PC-3 (cell line): ENCODE measurements around the gene PLLP. TPM values are rescaled to one million over a fixed set of nuclear protein-coding genes. Genes with fewer than 3 reads are reported as not detected.

Experiments
- ATAC-seq: fragments of 200-7000 bp; cut with Tn5 transposase; 2 replicates; pipeline ENCODE4 v1.9.1; 2020; ENCODE audit warnings: mild to moderate bottlenecking, moderate library complexity
- BruUV-seq: library from RNA; stranded (reverse); fragments of 400-500 nt; replicated peaks from 2 replicates; lab custom pipeline; 2021; lab: Mats Ljungman, UMichigan
- CTCF ChIA-PET: fragments of 300-600 bp; sonication (Branson Sonifier 250); formaldehyde crosslinking; loops from one replicate; lab custom pipeline; 2022; ENCODE audit warnings: antibody characterized with exemption; lab: Charles Lee
- POLR2A ChIA-PET: fragments of 300-600 bp; sonication (Branson Sonifier 250); formaldehyde crosslinking; loops from one replicate; lab custom pipeline; 2022; ENCODE audit warnings: antibody characterized with exemption; ENCODE audit not compliant: unreplicated experiment; lab: Charles Lee
- DNase-seq: peaks from one replicate; pipeline ENCODE4 v3.0.0-alpha.2; 2015
- H2AFZ ChIP-seq: fragments of 300-600 bp; sonication (generic); 2 replicates; pipeline ENCODE4 v1.6.0; 2016; ENCODE audit warnings: antibody characterized with exemption, low read length
- H3F3A ChIP-seq: fragments of 300-600 bp; sonication (generic); one replicate; pipeline ENCODE4 v1.6.0; 2017; ENCODE audit warnings: antibody characterized with exemption, low read length, control low read depth, mild to moderate bottlenecking; ENCODE audit not compliant: unreplicated experiment
- H3K27ac ChIP-seq: fragments of 300-600 bp; sonication (generic); 2 replicates; pipeline ENCODE4 v1.5.1; 2016; ENCODE audit warnings: mild to moderate bottlenecking, low read length
- H3K27me3 ChIP-seq: fragments of 300-600 bp; sonication (generic); 2 replicates; pipeline ENCODE4 v1.6.1; 2016; ENCODE audit warnings: low read length, mixed read lengths
- H3K36me3 ChIP-seq: fragments of 300-600 bp; sonication (generic); 2 replicates; pipeline ENCODE4 v1.6.1; 2016; ENCODE audit warnings: low read depth, mixed run types, low read length, mixed read lengths
- H3K4me1 ChIP-seq: fragments of 300-600 bp; sonication (generic); 2 replicates; pipeline ENCODE4 v1.5.1; 2016; ENCODE audit warnings: low read length; ENCODE audit not compliant: insufficient read depth
- H3K4me2 ChIP-seq: fragments of 300-600 bp; sonication (generic); 2 replicates; pipeline ENCODE4 v1.6.0; 2016; ENCODE audit warnings: low read length
- H3K4me3 ChIP-seq: fragments of 300-600 bp; sonication (generic); 2 replicates; pipeline ENCODE4 v1.5.1; 2016; ENCODE audit warnings: mild to moderate bottlenecking, low read length, mixed read lengths
- H3K79me2 ChIP-seq: fragments of 300-600 bp; sonication (generic); 2 replicates; pipeline ENCODE4 v1.6.1; 2017; ENCODE audit warnings: low read length, mixed read lengths
- H3K9ac ChIP-seq: fragments of 300-600 bp; sonication (generic); 2 replicates; pipeline ENCODE4 v1.6.0; 2016; ENCODE audit warnings: mild to moderate bottlenecking, low read length
- H3K9me2 ChIP-seq: fragments of 300-600 bp; sonication (generic); replicated peaks from 2 replicates; pipeline ENCODE4 v1.6.1; 2016; ENCODE audit warnings: mixed run types, low read length, mixed read lengths
- H3K9me3 ChIP-seq: fragments of 300-600 bp; sonication (generic); 2 replicates; pipeline ENCODE4 v1.6.1; 2016; ENCODE audit warnings: low read length, mixed read lengths
- H4K20me1 ChIP-seq: fragments of 300-600 bp; sonication (generic); 2 replicates; pipeline ENCODE4 v1.6.1; 2016; ENCODE audit warnings: low read length, mixed read lengths
- EZH2 ChIP-seq: fragments of 300-600 bp; sonication (generic); IDR thresholded peaks from one replicate; pipeline ENCODE4 v1.6.1; 2017; ENCODE audit warnings: antibody characterized with exemption, mild to moderate bottlenecking, low read length; ENCODE audit not compliant: unreplicated experiment
- EZH2phosphoT487 ChIP-seq: fragments of 300-600 bp; sonication (generic); IDR thresholded peaks from 2 replicates; pipeline ENCODE4 v1.6.1; 2018; ENCODE audit warnings: mild to moderate bottlenecking, antibody characterized with exemption, low read length, borderline replicate concordance
- intact Hi-C: fragments of 100-400 bp; cut with micrococcal nuclease; formaldehyde crosslinking; loops from 2 replicates; pipeline ENCODE4 v1.9.0; 2023
- total RNA-seq: library from RNA; depleted of rRNA; stranded (reverse); fragments of >200 nt; gene quantifications from 2 replicates; pipeline ENCODE4 v1.2.3, GENCODE V29; 2014
- TF ChIP-seq, protein P1 (sequence below): fragments of 300-600 bp; sonication (generic); conservative IDR thresholded peaks from 2 replicates; pipeline ENCODE4 v1.5.1; 2017; ENCODE audit warnings: antibody characterized with exemption, low read depth, mild to moderate bottlenecking, low read length

Gene PLLP
- total RNA-seq, 1 experiment from 2014 or later = 1.6 TPM

DNA sequence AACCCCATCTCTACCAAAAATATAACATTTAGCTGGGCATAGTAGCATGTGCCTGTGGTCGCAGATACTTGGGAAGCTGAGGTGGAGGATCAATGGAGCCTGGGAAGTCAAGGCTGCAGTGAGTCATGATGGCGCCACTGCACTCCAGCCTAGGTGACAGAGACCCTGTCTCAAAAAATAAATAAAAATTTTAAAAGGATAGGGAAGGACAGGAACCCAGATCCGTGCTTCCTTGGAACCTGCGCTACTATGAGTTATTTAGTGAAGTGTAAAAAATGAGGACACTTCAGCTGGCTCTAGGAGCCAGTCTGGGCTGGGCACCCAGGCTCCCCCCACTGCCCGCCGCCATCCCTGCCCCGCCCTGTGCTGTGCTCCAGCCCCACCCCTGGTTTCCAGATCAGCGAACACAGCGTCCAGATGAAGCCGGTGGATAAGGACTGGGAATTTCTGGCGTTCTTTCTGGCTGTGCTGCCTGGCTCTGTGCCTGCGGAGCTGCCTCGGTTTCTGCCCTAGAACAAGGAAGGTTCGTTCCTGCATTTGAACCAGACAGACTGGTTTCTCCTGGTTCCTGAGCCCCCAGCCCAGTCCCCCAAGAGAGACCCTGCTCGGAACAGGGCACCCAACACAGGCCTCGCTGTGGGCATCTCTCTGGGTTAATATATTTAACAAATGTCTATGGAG is 18.5 kb downstream of the PLLP start:
- peak; percentile 19 for DNase-seq
- CTCF ChIA-PET = interaction anchor here (0.6 kb wide), 1 partner anchor 34 kb away, joined by 3 read pairs; no protein-coding TSS in a partner anchor
- no peaks in the 10 kb centered on the region for H3F3A ChIP-seq
- no peaks in the 10 kb centered on the region for H4K20me1 ChIP-seq
- POLR2A ChIA-PET = no interaction called here
- no peaks in the 10 kb centered on the region for H3K36me3 ChIP-seq
- H3K9me2 ChIP-seq = no peaks in the 10 kb centered on the region
- H3K4me3 ChIP-seq = no peak overlapping the region
- no peaks in the 10 kb centered on the region for H3K79me2 ChIP-seq
- no peaks in the 10 kb centered on the region for H3K27me3 ChIP-seq
- no peak overlapping the region for H3K9ac ChIP-seq
- H3K4me1 ChIP-seq = peaks cover 6% of the 10 kb centered on the region; the same call in 1 of the 2 replicates
- no TSS peak for BruUV-seq
- no peaks in the 10 kb centered on the region for H3K9me3 ChIP-seq
- TF ChIP-seq EZH2phosphoT487 (no peak), EZH2 (no peak)
- TF ChIP-seq, protein P1, sequence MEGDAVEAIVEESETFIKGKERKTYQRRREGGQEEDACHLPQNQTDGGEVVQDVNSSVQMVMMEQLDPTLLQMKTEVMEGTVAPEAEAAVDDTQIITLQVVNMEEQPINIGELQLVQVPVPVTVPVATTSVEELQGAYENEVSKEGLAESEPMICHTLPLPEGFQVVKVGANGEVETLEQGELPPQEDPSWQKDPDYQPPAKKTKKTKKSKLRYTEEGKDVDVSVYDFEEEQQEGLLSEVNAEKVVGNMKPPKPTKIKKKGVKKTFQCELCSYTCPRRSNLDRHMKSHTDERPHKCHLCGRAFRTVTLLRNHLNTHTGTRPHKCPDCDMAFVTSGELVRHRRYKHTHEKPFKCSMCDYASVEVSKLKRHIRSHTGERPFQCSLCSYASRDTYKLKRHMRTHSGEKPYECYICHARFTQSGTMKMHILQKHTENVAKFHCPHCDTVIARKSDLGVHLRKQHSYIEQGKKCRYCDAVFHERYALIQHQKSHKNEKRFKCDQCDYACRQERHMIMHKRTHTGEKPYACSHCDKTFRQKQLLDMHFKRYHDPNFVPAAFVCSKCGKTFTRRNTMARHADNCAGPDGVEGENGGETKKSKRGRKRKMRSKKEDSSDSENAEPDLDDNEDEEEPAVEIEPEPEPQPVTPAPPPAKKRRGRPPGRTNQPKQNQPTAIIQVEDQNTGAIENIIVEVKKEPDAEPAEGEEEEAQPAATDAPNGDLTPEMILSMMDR = no peak
- peak overlapping the region; percentile 43; the same call in 1 of the 2 replicates for H2AFZ ChIP-seq
- H3K27ac ChIP-seq = no peak overlapping the region
- peak overlapping the region; percentile 57 for H3K4me2 ChIP-seq
- intact Hi-C loops = no loop called here
- ATAC-seq = peak; percentile 75

DNA sequence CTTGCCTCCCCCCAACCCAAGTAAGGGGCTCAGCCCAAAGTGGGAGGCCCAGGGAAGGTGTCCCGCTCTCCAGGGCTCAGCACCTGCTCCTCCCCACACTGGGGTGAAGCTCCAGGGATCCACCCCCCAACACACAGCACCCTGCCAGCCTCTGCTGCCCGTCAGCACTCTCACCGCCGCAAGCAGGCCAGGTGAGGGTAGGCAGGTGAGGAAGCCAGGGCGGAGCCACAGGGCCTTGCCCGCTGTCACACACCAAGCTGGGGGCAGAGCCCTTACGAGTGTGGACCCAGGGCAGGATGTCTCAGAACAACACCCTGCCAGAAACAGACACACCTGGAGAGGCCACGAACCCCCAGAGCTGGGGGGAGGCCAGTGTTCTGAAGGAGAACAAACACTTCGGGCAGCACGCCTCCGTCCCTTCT is 19.5 kb downstream of the PLLP start:
- TF ChIP-seq, protein P1 = no peak
- TF ChIP-seq EZH2 (no peak), EZH2phosphoT487 (no peak)
- H3K9me2 ChIP-seq = no peaks in the 10 kb centered on the region
- H3K9ac ChIP-seq = no peak overlapping the region
- no peak overlapping the region for H3K4me3 ChIP-seq
- H3K4me2 ChIP-seq = no peak overlapping the region
- H3K27ac ChIP-seq = no peak overlapping the region
- H2AFZ ChIP-seq = no peak overlapping the region
- ChIA-PET POLR2A (no interaction called here), CTCF (no interaction called here)
- no peaks in the 10 kb centered on the region for H3K9me3 ChIP-seq
- H3F3A ChIP-seq = no peaks in the 10 kb centered on the region
- ATAC-seq (no peak), DNase-seq (no peak)
- no peaks in the 10 kb centered on the region for H4K20me1 ChIP-seq
- H3K36me3 ChIP-seq = no peaks in the 10 kb centered on the region
- H3K4me1 ChIP-seq = peaks cover 15% of the 10 kb centered on the region
- BruUV-seq = no TSS peak
- intact Hi-C loops = no loop called here
- H3K27me3 ChIP-seq = no peaks in the 10 kb centered on the region
- no peaks in the 10 kb centered on the region for H3K79me2 ChIP-seq

DNA sequence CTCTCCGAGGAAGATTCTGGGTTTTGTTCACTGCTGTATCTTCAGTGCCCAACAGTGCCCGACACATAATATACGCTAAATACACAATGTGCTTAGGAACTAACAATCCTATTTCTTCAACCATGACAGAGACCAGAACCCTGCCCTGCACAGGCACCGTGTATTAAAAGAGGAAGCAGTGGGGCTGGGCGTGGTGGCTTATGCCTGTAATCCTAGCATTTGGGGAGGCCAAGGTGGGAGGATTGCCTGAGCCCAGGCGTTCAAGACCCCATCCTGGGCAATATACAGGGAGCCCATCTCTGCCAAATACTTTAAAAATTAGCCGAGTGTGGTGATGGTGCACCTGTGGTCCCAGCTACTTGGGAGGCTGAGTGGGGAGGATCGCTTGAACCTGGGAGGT is 20.1 kb downstream of the PLLP start:
- H3K27me3 ChIP-seq = no peaks in the 10 kb centered on the region
- no peaks in the 10 kb centered on the region for H3K9me3 ChIP-seq
- H3K4me2 ChIP-seq = no peak overlapping the region
- intact Hi-C loops = no loop called here
- no peak overlapping the region for H3K27ac ChIP-seq
- TF ChIP-seq EZH2 = no peak
- no peak for TF ChIP-seq EZH2phosphoT487
- TF ChIP-seq, protein P1 = no peak
- no peaks in the 10 kb centered on the region for H3K36me3 ChIP-seq
- no peaks in the 10 kb centered on the region for H3K9me2 ChIP-seq
- H4K20me1 ChIP-seq = no peaks in the 10 kb centered on the region
- CTCF ChIA-PET = no interaction called here
- POLR2A ChIA-PET = no interaction called here
- DNase-seq (no peak), ATAC-seq (no peak)
- H3K4me1 ChIP-seq = peaks cover 16% of the 10 kb centered on the region
- H3K9ac ChIP-seq = no peak overlapping the region
- BruUV-seq = no TSS peak
- no peak overlapping the region for H3K4me3 ChIP-seq
- no peaks in the 10 kb centered on the region for H3F3A ChIP-seq
- no peaks in the 10 kb centered on the region for H3K79me2 ChIP-seq
- H2AFZ ChIP-seq = no peak overlapping the region
